ENCODE results near the gene OXSR1. TPM values are rescaled to one million over a fixed set of nuclear protein-coding genes. Genes with fewer than 3 reads are reported as not detected.
A peak's percentile ranks its signal among the peaks of the same experiment; 100 is the strongest.

Gene OXSR1
- total and polyA plus RNA-seq, 8 donors: 7.0 to 49.9 (median 19.8) TPM

DNA sequence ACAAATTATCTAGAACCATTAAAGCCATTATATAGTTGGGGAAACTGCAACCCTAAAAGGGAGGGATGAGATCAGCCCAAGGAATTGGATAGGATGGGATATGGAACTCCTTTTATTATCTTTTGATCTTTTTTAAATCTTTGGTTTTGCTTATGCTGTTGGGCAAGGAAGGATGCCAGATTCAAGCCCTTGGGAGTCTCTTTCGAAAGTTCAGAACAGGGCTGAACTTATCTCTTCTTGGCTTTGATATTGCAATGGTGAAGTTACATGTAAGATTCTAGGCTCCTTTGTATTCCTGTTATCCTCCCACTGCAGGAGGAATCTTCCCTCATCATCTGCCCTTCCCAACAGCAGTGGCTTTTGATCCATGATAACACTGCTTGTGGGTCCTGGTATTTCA is 90.3 kb downstream of the OXSR1 start:
- peaks cover 22 to 49% (median 46%) of the 10 kb centered on the region in 4 donors for H3K36me3 ChIP-seq
- no peaks in the 10 kb centered on the region for H3K27me3 ChIP-seq
- H3K4me1 ChIP-seq: peaks cover 0 to 3% (median 0%) of the 10 kb centered on the region in 4 donors
- no peak overlapping the region for H3K27ac ChIP-seq
- intact Hi-C loops (cut with DNase I; ENCODE audit: low total_unique reads): no loop called here
- TF ChIP-seq POLR2A (IDR thresholded peaks at IDR 0.05) (no peak), POLR2AphosphoS5 (IDR thresholded peaks at IDR 0.05) (no peak), EP300 (IDR thresholded peaks at IDR 0.05) (no peak), CTCF (IDR thresholded peaks at IDR 0.05) (no peak)
- H3K4me3 ChIP-seq: no peak overlapping the region
- H3K9me3 ChIP-seq: no peaks in the 10 kb centered on the region
- DNase-seq: no peak
- 88 to 100% (median 100%) methylated on average over 1 of the region's 1 CpG for WGBS, 5 donors

- Histone ChIP-seq H3K36me3 (peaks cover 15 to 34% (median 28%) of the 10 kb centered on the region in 4 donors), H3K27ac (no peak overlapping the region), H3K4me1 (peaks cover 0 to 3% (median 0%) of the 10 kb centered on the region in 4 donors), H3K27me3 (no peaks in the 10 kb centered on the region), H3K9me3 (no peaks in the 10 kb centered on the region), H3K4me3 (no peak overlapping the region)
- TF ChIP-seq POLR2A (IDR thresholded peaks at IDR 0.05): no peak
- no peak for TF ChIP-seq CTCF (IDR thresholded peaks at IDR 0.05)
- no peak for TF ChIP-seq EP300 (IDR thresholded peaks at IDR 0.05)
- no peak for TF ChIP-seq POLR2AphosphoS5 (IDR thresholded peaks at IDR 0.05)
- intact Hi-C loops (cut with DNase I; ENCODE audit: low total_unique reads): no loop called here
- WGBS, 5 donors: 55 to 67% (median 58%) methylated on average over 1 of the region's 1 CpG
- DNase-seq: no peak
Measured at GRCh38 chr3:38257583-38257982, 92.2 kb downstream of the OXSR1 start.

DNA sequence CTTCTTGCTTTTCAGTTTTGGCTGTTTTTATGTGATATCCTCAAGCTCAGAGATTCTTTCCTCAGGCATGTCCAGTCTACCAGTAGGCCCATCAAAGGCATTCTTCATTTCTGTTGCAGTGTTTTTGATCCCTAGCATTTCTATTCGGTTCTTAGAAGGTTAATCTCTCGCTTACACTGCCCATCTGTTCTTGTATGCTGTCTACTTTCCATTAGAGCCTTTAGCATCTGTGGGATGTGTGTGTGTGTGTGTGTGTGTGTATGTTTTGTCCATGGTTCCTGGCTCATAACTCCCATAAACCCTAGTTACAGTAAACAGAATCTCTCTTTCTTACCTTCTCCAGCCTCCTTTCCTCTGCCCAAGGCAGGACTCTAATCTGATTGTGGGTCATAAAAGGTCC is 95.1 kb downstream of the OXSR1 start:
- Histone ChIP-seq H3K4me1 (peaks cover 0 to 3% (median 0%) of the 10 kb centered on the region in 4 donors), H3K27ac (no peak overlapping the region), H3K9me3 (no peaks in the 10 kb centered on the region), H3K36me3 (peaks cover 0 to 8% (median 2%) of the 10 kb centered on the region in 4 donors), H3K27me3 (no peaks in the 10 kb centered on the region), H3K4me3 (no peak overlapping the region)
- peak in 1 of 2 donors; percentile 39 for DNase-seq
- intact Hi-C loops (cut with DNase I; ENCODE audit: low total_unique reads): no loop called here
- TF ChIP-seq CTCF (IDR thresholded peaks at IDR 0.05) (no peak), POLR2A (IDR thresholded peaks at IDR 0.05) (no peak), POLR2AphosphoS5 (IDR thresholded peaks at IDR 0.05) (no peak), EP300 (IDR thresholded peaks at IDR 0.05) (no peak)
- WGBS, 5 donors: 79 to 93% (median 85%) methylated on average over 2 of the region's 2 CpGs

DNA sequence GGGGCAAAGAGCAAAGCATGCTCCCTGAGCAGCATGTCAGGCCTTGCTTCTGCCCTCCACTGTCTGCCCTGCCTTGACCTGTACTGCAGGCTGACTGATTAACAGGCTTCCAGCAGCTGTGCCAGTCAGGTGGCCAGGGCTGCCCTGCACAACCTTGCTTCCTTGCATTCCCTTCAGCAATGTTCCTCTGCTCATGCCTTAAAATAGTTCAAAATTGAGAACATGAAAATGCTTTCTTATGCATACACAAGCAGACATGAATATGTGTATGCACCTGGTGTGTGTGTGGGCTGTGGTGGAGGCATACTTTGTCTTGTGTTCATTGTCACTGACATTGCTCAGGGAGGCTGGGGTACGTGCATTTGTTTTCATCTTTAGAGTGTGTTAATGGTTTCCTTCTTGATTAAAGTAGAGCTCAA is 99.0 kb downstream of the OXSR1 start:
- WGBS, 5 donors: 0% methylated on average over 1 of the region's 1 CpG
- no peak overlapping the region for H3K27ac ChIP-seq
- no peaks in the 10 kb centered on the region for H3K9me3 ChIP-seq
- H3K4me3 ChIP-seq: no peak overlapping the region
- no peaks in the 10 kb centered on the region for H3K4me1 ChIP-seq
- H3K27me3 ChIP-seq: no peaks in the 10 kb centered on the region
- DNase-seq: no peak
- H3K36me3 ChIP-seq: peaks cover 0 to 8% (median 5%) of the 10 kb centered on the region in 4 donors
- no peak for TF ChIP-seq POLR2AphosphoS5 (IDR thresholded peaks at IDR 0.05)
- TF ChIP-seq CTCF (IDR thresholded peaks at IDR 0.05): no peak
- no peak for TF ChIP-seq EP300 (IDR thresholded peaks at IDR 0.05)
- no peak for TF ChIP-seq POLR2A (IDR thresholded peaks at IDR 0.05)
- intact Hi-C loops (cut with DNase I; ENCODE audit: low total_unique reads): no loop called here

Measured in stomach (tissue), 9 donors.